Ovary (tissue), 3 donors: ENCODE measurements around the gene COL17A1.

Source experiments
- CTCF ChIP-seq, 3 donors: fragments of 450-650 bp in 2 of 3; fragments of 200-600 bp in 1 of 3; IDR thresholded peaks; one replicate each; pipeline versions ENCODE4 v1.5.1 to v1.8.0; 2016 to 2022; ENCODE audit warnings: antibody characterized with exemption in 3 of 3, mild to moderate bottlenecking in 1 of 3
- EP300 ChIP-seq: sonication (generic); formaldehyde crosslinking; IDR thresholded peaks from one replicate; pipeline ENCODE4 v1.6.1; 2017; ENCODE audit warnings: antibody characterized with exemption
- POLR2A ChIP-seq: fragments of 450-650 bp; IDR thresholded peaks from one replicate; pipeline ENCODE4 v1.6.1; 2017; ENCODE audit warnings: antibody characterized with exemption, mild to moderate bottlenecking, moderate library complexity
- donor health status: DM: no; HTN: no; CAD: no.

- TF ChIP-seq CTCF (IDR thresholded peaks at IDR 0.05) = no peak
- no peak for TF ChIP-seq POLR2A
- TF ChIP-seq EP300 = no peak
These were observed 44.6 kb downstream of the COL17A1 start for GRCh38 chr10:104040862-104041789.
